COLO668 (cell line): ENCODE measurements around the gene GATAD2A.

ENCODE experiments used
- DNase-seq: peaks from one replicate; lab custom pipeline; 2025; ENCODE audit not compliant: unreplicated experiment; lab: John Stamatoyannopoulos, UW

GATAD2A gene

DNA sequence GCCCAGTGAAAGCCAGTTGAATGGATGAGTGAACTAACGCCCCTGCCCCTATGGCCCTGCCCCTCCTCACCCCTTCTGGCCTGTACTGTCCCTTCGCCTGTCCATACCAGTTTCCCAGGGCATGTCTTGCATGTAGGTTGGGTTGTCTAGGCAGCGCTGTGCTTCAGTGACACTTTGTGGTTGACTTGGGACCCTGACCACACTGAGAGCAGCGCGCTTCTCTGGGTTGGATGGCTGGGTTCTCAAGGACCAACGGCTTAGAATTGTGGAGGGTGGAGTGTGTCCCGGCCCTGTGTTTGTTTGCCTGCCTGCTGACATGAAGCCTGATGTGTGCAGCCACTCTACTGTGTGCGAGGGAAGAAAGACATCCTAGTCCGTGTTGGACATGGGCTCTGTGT lies 15.8 kb downstream of the GATAD2A start:
- no peak for DNase-seq

GRCh38 chr19:19422156-19422555 lies 16.7 kb downstream of the GATAD2A start:
- no peak for DNase-seq

- no peak for DNase-seq
Observed at GRCh38 chr19:19423322-19423721, 17.8 kb downstream of the GATAD2A start.

DNA sequence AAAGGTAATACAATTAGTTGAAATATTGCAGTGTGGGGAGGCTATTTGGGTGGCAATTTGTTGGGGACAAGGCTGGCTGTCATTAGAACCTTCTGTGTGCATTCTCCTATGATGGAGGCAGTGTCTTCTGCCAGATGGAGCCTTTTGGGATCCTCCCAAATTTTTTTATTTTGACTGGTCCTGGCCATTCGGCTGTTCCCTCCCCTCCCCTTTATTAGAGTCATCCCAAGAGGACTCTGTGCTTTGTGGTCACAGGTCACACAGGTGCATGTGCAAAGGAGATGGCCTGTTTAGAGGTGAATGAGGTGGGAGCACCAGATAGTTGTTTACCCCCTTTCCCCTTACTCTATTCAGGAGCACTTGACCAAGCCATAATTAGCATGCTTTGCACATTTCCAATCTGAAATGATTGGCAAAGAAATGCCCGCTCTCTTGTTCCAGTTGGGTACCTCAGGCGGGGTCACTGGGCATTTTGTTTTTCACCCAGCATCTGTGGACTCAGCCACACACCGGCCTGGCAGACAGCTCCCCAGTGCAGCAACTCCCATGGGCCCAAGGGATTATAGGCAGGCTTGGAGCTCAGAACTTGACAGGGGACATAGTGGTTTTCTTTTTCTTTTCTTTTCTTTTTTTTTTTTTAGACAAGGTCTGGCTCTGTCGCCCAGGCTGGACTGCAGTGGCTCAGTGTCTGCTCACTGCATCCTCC lies 19.8 kb downstream of the GATAD2A start:
- DNase-seq, result no peak

GRCh38 chr19:19426216-19426615 lies 20.7 kb downstream of the GATAD2A start:
- no peak for DNase-seq

DNA sequence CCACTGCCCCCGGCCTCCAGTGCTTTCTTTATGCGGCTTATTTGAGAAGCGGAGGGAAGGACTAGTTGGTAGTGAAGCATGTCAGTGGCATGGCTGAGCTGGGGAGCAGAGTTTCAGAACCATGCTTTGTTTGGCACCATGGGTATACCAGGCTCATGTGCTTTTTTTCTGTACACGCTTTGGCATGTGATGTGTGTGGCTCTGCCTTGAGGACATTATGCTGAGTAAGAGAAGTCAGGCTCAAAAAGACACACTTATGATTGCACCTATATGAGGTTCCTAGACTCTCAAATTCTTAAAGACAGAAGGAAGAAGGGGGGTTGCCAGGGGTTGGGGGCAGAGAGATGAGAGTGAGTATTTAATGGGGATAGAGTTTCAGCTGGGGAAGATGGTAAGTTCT lies 21.3 kb downstream of the GATAD2A start:
- no peak for DNase-seq

- no peak for DNase-seq
Observed at GRCh38 chr19:19427302-19427701, 21.8 kb downstream of the GATAD2A start.

DNA sequence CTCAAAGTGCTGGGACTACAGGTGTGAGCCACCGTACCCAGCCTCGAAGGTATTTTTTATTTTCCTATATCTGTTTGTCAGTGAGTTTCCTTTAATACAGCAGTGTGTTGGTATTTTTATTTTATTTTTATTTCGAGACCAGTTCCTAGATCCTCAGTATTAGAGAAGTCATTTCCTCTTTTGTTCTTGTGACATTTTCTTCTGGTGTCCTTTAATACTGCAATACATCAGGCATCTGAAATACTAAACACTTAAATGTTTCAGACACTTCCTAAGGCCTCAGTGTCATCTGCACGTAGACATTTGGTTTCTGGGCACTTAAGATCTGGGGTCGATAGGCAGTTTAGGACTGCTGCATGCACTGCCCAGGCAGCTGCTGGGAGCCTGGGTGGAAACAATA lies 22.5 kb downstream of the GATAD2A start:
- DNase-seq, result no peak

DNA sequence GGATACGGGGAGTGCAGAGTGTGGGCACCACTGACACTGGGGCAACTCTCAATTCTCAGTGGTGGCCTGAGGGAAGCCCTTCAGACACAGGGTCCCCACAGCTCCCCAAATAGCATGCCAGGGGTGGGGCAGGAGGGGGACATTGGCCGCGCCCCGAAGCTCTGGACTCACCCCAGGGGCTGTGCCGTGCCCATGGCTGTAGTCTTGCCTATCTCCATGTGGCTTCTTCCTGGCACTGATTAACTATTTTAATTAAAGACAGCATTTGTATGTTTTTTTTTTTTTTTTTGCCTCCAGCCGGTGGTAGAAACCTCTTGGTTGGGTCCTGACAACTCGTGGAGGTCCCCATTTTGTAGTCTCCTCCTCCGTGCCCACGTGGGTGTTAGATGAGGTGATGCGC lies 23.3 kb downstream of the GATAD2A start:
- DNase-seq, result no peak

DNA sequence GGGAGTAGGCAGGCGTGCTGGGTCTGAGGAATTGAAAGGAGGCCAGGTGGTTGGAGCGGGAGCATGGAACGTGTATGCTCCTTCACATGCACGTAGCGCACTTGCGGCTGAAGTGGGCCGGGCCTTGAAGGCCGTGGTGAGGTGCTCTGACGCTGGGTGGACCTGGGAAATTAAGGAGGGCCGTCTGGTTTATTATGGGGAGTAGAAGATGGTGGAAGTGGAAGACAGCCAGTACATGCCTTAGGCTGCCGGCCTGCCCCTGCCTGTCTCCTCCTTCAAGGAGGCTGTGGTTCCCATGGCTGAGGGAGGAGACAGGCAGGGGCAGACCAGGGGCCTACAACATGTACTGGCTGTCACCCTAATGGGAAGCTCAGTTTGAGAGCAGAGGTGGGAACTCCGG lies 23.9 kb downstream of the GATAD2A start:
- no peak for DNase-seq

GRCh38 chr19:19432732-19433131 lies 27.3 kb downstream of the GATAD2A start:
- no peak for DNase-seq

- no peak for DNase-seq
Observed at GRCh38 chr19:19433666-19434213, 28.3 kb downstream of the GATAD2A start.

- DNase-seq, result no peak
Observed at GRCh38 chr19:19434483-19435045, 29.1 kb downstream of the GATAD2A start.

GRCh38 chr19:19436137-19436691 lies 30.7 kb downstream of the GATAD2A start:
- no peak for DNase-seq

GRCh38 chr19:19438366-19439175 lies 33.1 kb downstream of the GATAD2A start:
- no peak for DNase-seq

DNA sequence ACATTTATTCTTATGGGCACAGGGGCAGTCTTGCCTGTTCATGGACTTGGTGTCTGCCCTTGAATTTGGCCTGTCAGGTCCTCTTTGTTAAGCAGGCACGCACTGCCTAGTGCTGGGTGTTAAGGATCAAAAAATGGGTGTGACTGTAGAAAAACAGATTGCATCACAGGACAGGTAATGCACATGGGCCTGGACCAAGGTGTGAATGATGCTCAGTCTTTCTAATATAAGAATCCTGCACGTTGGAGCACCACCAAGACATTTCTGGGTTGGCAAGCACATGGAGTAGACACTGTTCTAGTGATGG lies 33.7 kb downstream of the GATAD2A start:
- no peak for DNase-seq

DNA sequence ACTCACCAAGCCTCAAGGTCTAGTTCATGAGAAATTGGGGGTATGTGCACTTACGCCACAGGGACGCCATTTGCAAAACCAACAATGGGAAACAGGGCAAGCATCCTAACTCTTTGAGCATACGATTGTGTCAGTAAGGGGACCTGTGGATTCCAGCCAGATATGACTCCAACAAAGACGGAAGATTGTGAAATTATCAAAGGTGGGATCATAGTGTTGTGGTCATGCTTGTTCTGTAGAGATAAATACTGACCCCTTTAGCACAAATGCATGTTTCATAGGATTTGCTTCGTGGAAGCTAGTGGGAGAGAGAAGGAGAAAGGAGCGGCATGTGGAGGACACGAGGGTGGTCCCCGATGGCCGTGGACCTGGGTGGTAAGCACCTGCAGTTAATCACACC lies 37.8 kb downstream of the GATAD2A start:
- no peak for DNase-seq

DNA sequence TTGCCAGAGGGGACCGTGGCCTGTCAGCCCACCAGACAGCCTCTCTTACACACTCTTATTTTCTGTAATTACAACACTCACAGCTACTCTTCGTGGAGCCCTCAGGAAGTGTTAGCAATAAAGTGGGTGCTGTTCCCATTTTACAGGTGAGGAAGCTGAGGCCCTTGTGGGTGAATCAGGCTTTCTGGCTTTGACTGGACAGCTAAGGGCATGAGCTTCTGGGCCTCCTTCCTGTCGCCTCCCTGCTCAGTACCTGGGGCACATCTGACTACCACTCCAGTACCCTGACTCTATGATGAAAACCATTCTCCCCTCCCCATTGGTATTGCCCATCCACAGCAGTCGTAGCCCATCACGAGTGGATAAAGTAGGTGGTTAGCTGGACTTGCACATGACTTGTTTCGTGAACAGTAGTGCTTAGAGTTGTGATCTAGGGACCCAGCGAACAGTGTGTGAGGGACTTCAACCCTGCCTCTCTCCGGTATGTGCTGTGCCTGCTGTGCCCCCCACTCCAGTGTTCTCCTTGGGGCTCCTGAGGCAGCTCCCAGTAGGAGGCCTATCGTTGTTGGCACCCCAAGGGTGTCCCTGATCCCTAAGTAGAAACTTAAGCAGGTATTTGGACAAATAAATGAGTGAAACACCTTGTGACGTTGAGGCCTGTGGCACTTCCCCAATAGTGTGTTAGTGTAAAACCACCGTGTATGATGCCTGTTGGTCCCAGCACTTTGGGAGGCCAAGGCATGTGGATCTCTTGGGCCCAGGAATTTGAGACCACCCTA lies 38.6 kb downstream of the GATAD2A start:
- DNase-seq, result no peak

- DNase-seq, result no peak
Observed at GRCh38 chr19:19444681-19445155, 39.2 kb downstream of the GATAD2A start.

DNA sequence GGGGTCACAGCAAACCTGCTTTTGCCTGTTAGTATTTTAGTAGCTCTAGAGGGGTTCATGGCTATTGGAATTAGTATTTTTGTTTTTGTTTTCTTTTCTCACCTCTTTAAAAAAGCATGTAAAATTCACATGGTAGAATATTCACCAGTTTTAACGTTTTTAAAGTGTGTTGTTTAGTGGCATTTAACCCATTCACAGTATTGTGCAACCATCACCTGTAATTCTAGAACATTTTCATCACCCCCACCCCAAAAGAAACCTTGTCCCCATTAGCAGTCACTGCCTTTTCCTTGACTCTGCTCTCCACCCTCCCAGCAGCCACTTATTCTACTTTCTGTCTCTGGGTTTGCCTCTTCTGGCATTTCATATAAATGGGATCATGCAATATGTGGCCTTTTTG lies 39.8 kb downstream of the GATAD2A start:
- DNase-seq, result no peak

- no peak for DNase-seq
Observed at GRCh38 chr19:19445911-19446361, 40.5 kb downstream of the GATAD2A start.
